IPS DF 4.7 (cell line): ENCODE data around the gene MOSPD3.

Experiments used
- DNase-seq: peaks from one replicate; pipeline ENCODE4 v3.0.0-alpha.2; 2013; ENCODE audit warnings: low spot score; ENCODE audit errors: extremely low read depth

The MOSPD3 gene

GRCh38 chr7:100590077-100590737 is 22.1 kb upstream of the MOSPD3 start:
- DNase-seq = no peak

- DNase-seq = no peak
Measured at GRCh38 chr7:100591596-100591995, 20.7 kb upstream of the MOSPD3 start.

- no peak for DNase-seq
Measured at GRCh38 chr7:100595188-100595587, 17.2 kb upstream of the MOSPD3 start.

- DNase-seq = no peak
Measured at GRCh38 chr7:100598425-100598824, 13.9 kb upstream of the MOSPD3 start.

GRCh38 chr7:100599911-100600729 is 12.2 kb upstream of the MOSPD3 start:
- no peak for DNase-seq

- no peak for DNase-seq
Measured at GRCh38 chr7:100600730-100601038, 11.7 kb upstream of the MOSPD3 start.

- DNase-seq = no peak
Measured at GRCh38 chr7:100602889-100603725, 9.2 kb upstream of the MOSPD3 start.

GRCh38 chr7:100603726-100604027 is 8.7 kb upstream of the MOSPD3 start:
- DNase-seq = no peak

GRCh38 chr7:100604028-100604975 is 8.0 kb upstream of the MOSPD3 start:
- no peak for DNase-seq

GRCh38 chr7:100604976-100605911 is 7.1 kb upstream of the MOSPD3 start:
- DNase-seq = no peak

GRCh38 chr7:100606313-100606712 is 6.0 kb upstream of the MOSPD3 start:
- DNase-seq = no peak

- DNase-seq = no peak
Measured at GRCh38 chr7:100607111-100607510, 5.2 kb upstream of the MOSPD3 start.

GRCh38 chr7:100609958-100610357 is 2.4 kb upstream of the MOSPD3 start:
- no peak for DNase-seq

GRCh38 chr7:100612730-100613390 is 520 bp downstream of the MOSPD3 start:
- no peak for DNase-seq

- DNase-seq = no peak
Measured at GRCh38 chr7:100613412-100614175, 1.3 kb downstream of the MOSPD3 start.

- no peak for DNase-seq
Measured at GRCh38 chr7:100614308-100614861, 2.0 kb downstream of the MOSPD3 start.

- no peak for DNase-seq
Measured at GRCh38 chr7:100620239-100620638, 7.9 kb downstream of the MOSPD3 start.

GRCh38 chr7:100620804-100621203 is 8.5 kb downstream of the MOSPD3 start:
- no peak for DNase-seq

GRCh38 chr7:100621554-100621953 is 9.2 kb downstream of the MOSPD3 start:
- DNase-seq = no peak
